ENCODE results near the gene NTRK3. TPM values are rescaled to one million over a fixed set of nuclear protein-coding genes. Genes with fewer than 3 reads are reported as not detected.
A peak's percentile ranks its signal among the peaks of the same experiment; 100 is the strongest.

The NTRK3 gene
- total and polyA plus RNA-seq, 2 experiments from 2014 or later = not detected

DNA sequence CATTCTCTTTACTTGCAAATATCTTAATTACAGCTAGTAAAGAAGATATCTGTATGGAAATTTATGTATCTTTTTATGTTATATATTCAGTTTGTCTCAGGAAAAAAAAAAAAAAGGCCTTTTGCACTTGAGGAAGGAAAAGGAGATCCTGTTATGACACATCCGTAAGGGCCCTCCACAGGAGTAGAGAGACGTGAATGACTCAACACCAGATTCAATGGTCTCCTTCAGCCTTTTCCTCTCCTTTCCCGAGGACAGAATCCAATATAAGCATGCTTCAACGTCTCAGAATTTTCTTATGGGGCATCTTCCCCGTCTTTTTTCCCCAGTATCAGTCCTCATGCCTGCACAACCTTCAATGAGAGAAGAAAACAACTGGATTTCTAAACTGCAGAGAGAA is 340.3 kb downstream of the NTRK3 start:
- H3K4me1 ChIP-seq (ENCODE audit: insufficient read depth) = no peaks in the 10 kb centered on the region
- H3K79me2 ChIP-seq (ENCODE audit: insufficient read depth) = no peaks in the 10 kb centered on the region
- no peaks in the 10 kb centered on the region; the same call in 1 of the 2 replicates for H3K27me3 ChIP-seq (replicated peaks; ENCODE audit: insufficient read depth)
- in situ Hi-C loops (cut with MboI) = no loop called here
- DNase-seq = peak; percentile 8
- WGBS, 2 experiments (ENCODE audit: low coverage in 1 of 2, low lambda C conversion rate in 2 of 2, missing lambda C conversion rate in 2 of 2) = 13 to 20% methylated on average over 5 of the region's 5 CpGs
- TF ChIP-seq EZH2phosphoT487 (IDR thresholded peaks at IDR 0.05; ENCODE audit: insufficient read depth, low read depth) (no peak), EZH2 (IDR thresholded peaks at IDR 0.05; ENCODE audit: insufficient read depth, poor library complexity, severe bottlenecking) (no peak)
- H3K9me3 ChIP-seq (ENCODE audit: low read depth) = no peaks in the 10 kb centered on the region
- no peaks in the 10 kb centered on the region for H3K36me3 ChIP-seq (ENCODE audit: low read depth)
- H3K27ac ChIP-seq = no peak overlapping the region
- H2AFZ ChIP-seq = no peak overlapping the region
- no peaks in the 10 kb centered on the region for H3K9me2 ChIP-seq (ENCODE audit: insufficient read depth)
- H3K4me3 ChIP-seq = no peak overlapping the region
- no peak overlapping the region for H3K9ac ChIP-seq
- no peak overlapping the region for H3K4me2 ChIP-seq (ENCODE audit: unreplicated experiment)
- no peaks in the 10 kb centered on the region for H3F3A ChIP-seq (ENCODE audit: insufficient read depth)
- no peaks in the 10 kb centered on the region for H4K20me1 ChIP-seq (ENCODE audit: insufficient read depth)

DNA sequence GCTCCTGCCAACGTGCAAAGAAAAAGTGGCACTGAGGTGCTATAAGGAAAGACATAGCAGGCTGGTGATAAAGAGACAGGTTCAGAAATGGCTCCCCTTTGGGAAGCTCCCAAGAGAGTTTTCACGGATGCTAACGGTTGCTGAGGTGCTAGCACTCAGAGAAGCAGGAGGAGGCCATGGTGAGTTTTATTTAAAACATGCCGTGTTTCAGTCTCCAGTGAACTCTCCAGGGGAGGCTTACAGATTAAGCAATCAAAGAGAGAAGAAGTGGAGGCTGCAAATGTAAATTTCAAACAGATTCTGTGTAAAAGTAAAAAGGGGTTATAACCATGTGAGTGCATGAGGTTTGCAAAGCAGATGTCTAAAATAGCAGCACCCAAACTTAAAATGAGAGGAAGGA is 346.2 kb downstream of the NTRK3 start:
- in situ Hi-C loops (cut with MboI) = no loop called here
- H3K4me3 ChIP-seq = no peak overlapping the region
- no peak overlapping the region for H3K27ac ChIP-seq
- peaks cover 15% of the 10 kb centered on the region for H3K27me3 ChIP-seq (replicated peaks; ENCODE audit: insufficient read depth)
- no peaks in the 10 kb centered on the region for H3K9me3 ChIP-seq (ENCODE audit: low read depth)
- H3K9ac ChIP-seq = no peak overlapping the region
- no peak overlapping the region for H2AFZ ChIP-seq
- H4K20me1 ChIP-seq (ENCODE audit: insufficient read depth) = no peaks in the 10 kb centered on the region
- no peak for TF ChIP-seq EZH2phosphoT487 (IDR thresholded peaks at IDR 0.05; ENCODE audit: insufficient read depth, low read depth)
- no peak for TF ChIP-seq EZH2 (IDR thresholded peaks at IDR 0.05; ENCODE audit: insufficient read depth, poor library complexity, severe bottlenecking)
- H3K4me2 ChIP-seq (ENCODE audit: unreplicated experiment) = no peak overlapping the region
- no peaks in the 10 kb centered on the region for H3F3A ChIP-seq (ENCODE audit: insufficient read depth)
- no peak for DNase-seq
- H3K36me3 ChIP-seq (ENCODE audit: low read depth) = no peaks in the 10 kb centered on the region
- H3K9me2 ChIP-seq (ENCODE audit: insufficient read depth) = no peaks in the 10 kb centered on the region
- H3K4me1 ChIP-seq (ENCODE audit: insufficient read depth) = no peaks in the 10 kb centered on the region
- WGBS, 2 experiments (ENCODE audit: low coverage in 1 of 2, low lambda C conversion rate in 2 of 2, missing lambda C conversion rate in 2 of 2) = 13 to 18% methylated on average over 4 of the region's 4 CpGs
- no peaks in the 10 kb centered on the region for H3K79me2 ChIP-seq (ENCODE audit: insufficient read depth)

DNA sequence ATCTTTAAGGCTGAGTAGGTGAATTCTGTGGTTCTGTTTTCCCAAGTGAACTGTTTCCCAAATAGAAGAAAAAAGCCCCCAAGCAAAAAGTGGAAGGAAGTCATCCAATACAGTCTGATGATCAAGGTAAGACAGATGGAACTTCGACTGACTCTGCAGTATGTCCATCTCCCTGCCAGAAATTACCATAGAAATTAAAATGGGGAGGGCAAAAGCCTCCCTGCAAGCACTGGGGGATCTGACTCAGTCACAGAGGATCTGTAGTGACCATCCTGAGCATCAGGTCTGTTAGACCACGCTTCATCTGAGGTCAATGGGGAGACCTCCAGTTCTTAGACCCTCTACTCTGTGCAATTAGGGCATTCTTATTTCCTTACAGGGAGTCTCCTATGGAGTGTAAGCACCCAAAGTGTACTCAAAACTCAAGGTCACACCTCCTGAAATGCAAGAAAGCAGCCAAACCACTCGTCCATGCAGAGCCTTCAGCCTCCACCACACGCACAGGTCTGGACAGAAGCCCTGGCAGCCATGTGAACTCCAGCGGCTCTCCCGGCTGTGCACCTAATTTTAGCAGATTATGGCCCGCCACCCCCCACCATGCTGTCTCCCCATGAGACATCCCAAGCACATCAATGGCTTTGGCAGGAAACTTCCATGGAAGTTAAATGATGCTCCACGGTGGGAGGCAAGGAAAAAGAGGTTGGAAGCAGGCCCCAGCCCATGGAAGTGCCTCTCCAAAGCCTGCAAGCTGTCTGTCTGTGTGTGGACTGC is 348.7 kb downstream of the NTRK3 start:
- H3K27ac ChIP-seq = no peak overlapping the region
- no peaks in the 10 kb centered on the region for H3K36me3 ChIP-seq (ENCODE audit: low read depth)
- no peaks in the 10 kb centered on the region for H3K9me3 ChIP-seq (ENCODE audit: low read depth)
- H3F3A ChIP-seq (ENCODE audit: insufficient read depth) = no peaks in the 10 kb centered on the region
- no peak for TF ChIP-seq EZH2 (IDR thresholded peaks at IDR 0.05; ENCODE audit: insufficient read depth, poor library complexity, severe bottlenecking)
- no peak for TF ChIP-seq EZH2phosphoT487 (IDR thresholded peaks at IDR 0.05; ENCODE audit: insufficient read depth, low read depth)
- no peak for DNase-seq
- in situ Hi-C loops (cut with MboI) = no loop called here
- no peaks in the 10 kb centered on the region for H3K4me1 ChIP-seq (ENCODE audit: insufficient read depth)
- H3K79me2 ChIP-seq (ENCODE audit: insufficient read depth) = no peaks in the 10 kb centered on the region
- WGBS, 2 experiments (ENCODE audit: low coverage in 1 of 2, low lambda C conversion rate in 2 of 2, missing lambda C conversion rate in 2 of 2) = 22 to 29% methylated on average over 8 of the region's 8 CpGs
- H3K9me2 ChIP-seq (ENCODE audit: insufficient read depth) = no peaks in the 10 kb centered on the region
- H2AFZ ChIP-seq = no peak overlapping the region
- H3K9ac ChIP-seq = no peak overlapping the region
- H4K20me1 ChIP-seq (ENCODE audit: insufficient read depth) = no peaks in the 10 kb centered on the region
- H3K4me2 ChIP-seq (ENCODE audit: unreplicated experiment) = no peak overlapping the region
- peaks cover 20% of the 10 kb centered on the region for H3K27me3 ChIP-seq (replicated peaks; ENCODE audit: insufficient read depth)
- no peak overlapping the region for H3K4me3 ChIP-seq

DNA sequence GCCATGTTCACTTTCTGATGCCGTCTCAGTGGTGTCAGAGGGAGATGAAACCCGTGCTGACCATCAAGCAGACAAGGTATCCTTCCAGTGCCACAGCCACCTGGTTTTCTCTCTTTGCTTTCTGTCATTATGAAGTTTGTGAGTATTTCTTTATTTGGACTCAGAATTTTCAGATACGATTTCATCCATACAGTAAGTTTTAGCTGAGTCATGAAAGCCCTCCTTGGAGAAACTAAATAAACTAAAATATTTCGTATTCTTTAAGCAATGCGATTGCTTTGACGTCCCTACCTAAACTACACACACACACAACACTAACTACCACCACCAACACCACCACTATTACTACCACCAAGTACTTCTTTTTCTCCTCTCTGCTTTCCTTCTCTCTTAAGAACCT is 350.1 kb downstream of the NTRK3 start:
- Histone ChIP-seq H2AFZ (no peak overlapping the region), H3K4me3 (no peak overlapping the region), H3K36me3 (ENCODE audit: low read depth) (no peaks in the 10 kb centered on the region), H3K9me3 (ENCODE audit: low read depth) (no peaks in the 10 kb centered on the region), H3K4me2 (ENCODE audit: unreplicated experiment) (no peak overlapping the region), H4K20me1 (ENCODE audit: insufficient read depth) (no peaks in the 10 kb centered on the region), H3F3A (ENCODE audit: insufficient read depth) (no peaks in the 10 kb centered on the region), H3K9ac (no peak overlapping the region), H3K4me1 (ENCODE audit: insufficient read depth) (no peaks in the 10 kb centered on the region), H3K27ac (no peak overlapping the region), H3K27me3 (replicated peaks; ENCODE audit: insufficient read depth) (peaks cover 20% of the 10 kb centered on the region), H3K9me2 (ENCODE audit: insufficient read depth) (no peaks in the 10 kb centered on the region), H3K79me2 (ENCODE audit: insufficient read depth) (no peaks in the 10 kb centered on the region)
- TF ChIP-seq EZH2 (IDR thresholded peaks at IDR 0.05; ENCODE audit: insufficient read depth, poor library complexity, severe bottlenecking) = no peak
- TF ChIP-seq EZH2phosphoT487 (IDR thresholded peaks at IDR 0.05; ENCODE audit: insufficient read depth, low read depth) = no peak
- in situ Hi-C loops (cut with MboI) = no loop called here
- 31 to 40% methylated on average over 6 of the region's 6 CpGs for WGBS, 2 experiments (ENCODE audit: low coverage in 1 of 2, low lambda C conversion rate in 2 of 2, missing lambda C conversion rate in 2 of 2)
- no peak for DNase-seq
